CD14-positive monocyte (primary cell): ENCODE measurements around the gene UBE3C. TPM values are rescaled to one million over a fixed set of nuclear protein-coding genes. Genes with fewer than 3 reads are reported as not detected.
"Not testable (repeated sequence)": the region's sequence is repeated elsewhere in the genome, so short reads cannot be mapped to it uniquely, and the experiment has no call there.

ENCODE experiments used
- DNase-seq, 3 donors: peaks; one replicate each; pipeline ENCODE4 v3.0.0-alpha.2; 2011 to 2022
- H2AFZ ChIP-seq: 2 replicates; pipeline ENCODE4 v1.6.0; 2012; ENCODE audit warnings: mild to moderate bottlenecking, low read depth, low read length, inconsistent platforms; ENCODE audit not compliant: insufficient read depth, poor library complexity, severe bottlenecking
- H3K27ac ChIP-seq, 2 donors: 1 replicate in 1 of 2; 2 replicates in 1 of 2; pipeline ENCODE4 v1.5.1; 2012 to 2013; ENCODE audit warnings: low read length in 2 of 2, control low read depth in 1 of 2, inconsistent platforms in 1 of 2, low read depth in 1 of 2, mild to moderate bottlenecking in 1 of 2
- H3K27me3 ChIP-seq, 2 donors: one replicate each; pipeline versions ENCODE4 v1.6.0 to v1.6.1; 2011 to 2013; ENCODE audit warnings: low read length in 2 of 2; ENCODE audit not compliant: control insufficient read depth in 2 of 2, insufficient read depth in 2 of 2
- H3K36me3 ChIP-seq, 2 donors: replicated peaks in 1 of 2; 1 replicate in 1 of 2; 2 replicates in 1 of 2; pipeline versions ENCODE4 v1.5.1 to v1.6.1; 2012 to 2013; ENCODE audit warnings: low read length in 2 of 2, control low read depth in 1 of 2, inconsistent platforms in 1 of 2, mild to moderate bottlenecking in 1 of 2; ENCODE audit not compliant: insufficient read depth in 2 of 2, control insufficient read depth in 1 of 2
- H3K4me1 ChIP-seq, 2 donors: 1 replicate in 1 of 2; 2 replicates in 1 of 2; pipeline versions ENCODE4 v1.5.1 to v1.6.1; 2012 to 2013; ENCODE audit warnings: low read length in 2 of 2, control low read depth in 1 of 2, inconsistent platforms in 1 of 2, mild to moderate bottlenecking in 1 of 2, moderate library complexity in 1 of 2; ENCODE audit not compliant: insufficient read depth in 2 of 2, control insufficient read depth in 1 of 2
- H3K4me2 ChIP-seq: replicated peaks from 2 replicates; pipeline ENCODE3; 2012; ENCODE audit warnings: low read length, moderate library complexity, mild to moderate bottlenecking; ENCODE audit not compliant: poor library complexity, severe bottlenecking; ENCODE audit errors: extremely low read depth
- H3K4me3 ChIP-seq, 3 experiments: fragments of 200-600 bp in 1 of 3; sonication (generic) in 1 of 3; replicated peaks in 1 of 3; 1 replicate in 2 of 3; 2 replicates in 1 of 3; pipeline ENCODE4 v1.5.1; 2011 to 2013; ENCODE audit warnings: low read length in 3 of 3, mild to moderate bottlenecking in 3 of 3, control low read depth in 2 of 3, low read depth in 2 of 3, inconsistent platforms in 1 of 3, moderate library complexity in 1 of 3
- H3K79me2 ChIP-seq: 2 replicates; pipeline ENCODE4 v1.6.0; 2012; ENCODE audit warnings: mild to moderate bottlenecking, control low read depth, inconsistent platforms, low read length, moderate library complexity; ENCODE audit not compliant: insufficient read depth
- H3K9ac ChIP-seq: 2 replicates; pipeline ENCODE4 v1.6.0; 2017; ENCODE audit warnings: low read length, mild to moderate bottlenecking; ENCODE audit not compliant: insufficient read depth, poor library complexity, severe bottlenecking
- H3K9me3 ChIP-seq, 2 donors: replicated peaks in 1 of 2; 1 replicate in 1 of 2; 2 replicates in 1 of 2; pipeline versions ENCODE4 v1.5.1 to v1.6.1; 2012 to 2013; ENCODE audit warnings: low read length in 2 of 2, control low read depth in 1 of 2; ENCODE audit not compliant: control insufficient read depth in 1 of 2, insufficient read depth in 1 of 2
- H4K20me1 ChIP-seq: 2 replicates; pipeline ENCODE4 v1.6.0; 2012; ENCODE audit warnings: mild to moderate bottlenecking, low read length, control low read depth, moderate library complexity; ENCODE audit not compliant: insufficient read depth
- H3K27ac Mint-ChIP-seq, 7 donors: one replicate each; pipeline ENCODE4 v1.8.0; 2020; ENCODE audit warnings: mild to moderate bottlenecking in 7 of 7, mixed read lengths in 7 of 7, moderate library complexity in 6 of 7, inconsistent platforms in 2 of 7
- H3K27me3 Mint-ChIP-seq, 3 donors: one replicate each; pipeline ENCODE4 v1.8.0; 2021 to 2022; ENCODE audit warnings: low read depth in 3 of 3, mild to moderate bottlenecking in 3 of 3, mixed read lengths in 3 of 3, moderate library complexity in 3 of 3, inconsistent platforms in 1 of 3
- H3K36me3 Mint-ChIP-seq, 2 donors: one replicate each; pipeline ENCODE4 v1.8.0; 2020; ENCODE audit warnings: mixed read lengths in 2 of 2, inconsistent platforms in 1 of 2, mild to moderate bottlenecking in 1 of 2
- H3K4me1 Mint-ChIP-seq: one replicate; pipeline ENCODE4 v1.8.0; 2020; ENCODE audit warnings: mild to moderate bottlenecking, mixed read lengths
- H3K4me3 Mint-ChIP-seq, 2 donors: one replicate each; pipeline ENCODE4 v1.8.0; 2020; ENCODE audit warnings: mild to moderate bottlenecking in 2 of 2, mixed read lengths in 2 of 2, moderate library complexity in 1 of 2
- H3K9me3 Mint-ChIP-seq, 7 donors: one replicate each; pipeline ENCODE4 v1.8.0; 2020 to 2022; ENCODE audit warnings: mixed read lengths in 7 of 7, mild to moderate bottlenecking in 6 of 7, moderate library complexity in 6 of 7, inconsistent platforms in 2 of 7
- CTCF ChIP-seq: fragments of 200-600 bp; IDR thresholded peaks from one replicate; pipeline ENCODE4 v1.8.0; 2022; ENCODE audit warnings: antibody characterized with exemption, mild to moderate bottlenecking
- WGBS: methylation state at CpG from one replicate; pipeline ENCODE4 v1.1.5; 2013; ENCODE audit warnings: missing lambda C conversion rate; ENCODE audit not compliant: insufficient coverage; 5-methylcytosine and 5-hydroxymethylcytosine counted together
- intact Hi-C, 2 donors: fragments of 100-400 bp; cut with micrococcal nuclease; formaldehyde crosslinking; loops; one replicate each; pipeline versions ENCODE4 v1.15.0 to v1.15.1; 2023
- polyA plus RNA-seq, 3 donors: library from polyadenylated mRNA; depleted of rRNA in 1 of 3; unstranded in 2 of 3; stranded (reverse) in 1 of 3; fragments of 300-500 nt in 2 of 3; fragments of >200 nt in 1 of 3; fragmentation: Illumina TruSeq in 2 of 3; gene quantifications; 1 replicate in 2 of 3; 2 replicates in 1 of 3; pipeline ENCODE4 v1.2.3, GENCODE V29; 2012 to 2021

The UBE3C gene
- polyA plus RNA-seq, 3 donors: 19.5 to 34.5 (median 24.3) TPM

GRCh38 chr7:157276731-157277562, 138.2 kb downstream of the UBE3C start:
- peaks cover 68 to 69% of the 10 kb centered on the region in 2 donors for H3K4me1 ChIP-seq
- H4K20me1 ChIP-seq: no peaks in the 10 kb centered on the region
- Mint-ChIP-seq H3K4me1 (peaks cover 53% of the 10 kb centered on the region), H3K27ac (peak overlapping the region in 6 of 7 donors; percentile 63 to 90 (median 84)), H3K4me3 (peak overlapping the region; percentile 43 to 72), H3K9me3 (no peaks in the 10 kb centered on the region), H3K27me3 (peaks cover 4 to 13% (median 12%) of the 10 kb centered on the region in 3 donors), H3K36me3 (peaks cover 0 to 5% of the 10 kb centered on the region in 2 donors)
- H3K4me3 ChIP-seq: peak overlapping the region in 2 of 3 experiments; percentile 15 to 18
- peak overlapping the region; percentile 52 for H3K9ac ChIP-seq
- peaks cover 0 to 3% of the 10 kb centered on the region in 2 donors for H3K27me3 ChIP-seq
- no peaks in the 10 kb centered on the region for H3K79me2 ChIP-seq
- TF ChIP-seq CTCF: no peak
- no peaks in the 10 kb centered on the region for H3K36me3 ChIP-seq
- peak; percentile 56 to 68 (median 62) for DNase-seq
- H3K9me3 ChIP-seq: no peaks in the 10 kb centered on the region
- peak overlapping the region; percentile 56 to 71 for H3K27ac ChIP-seq
- peak overlapping the region; percentile 37 for H3K4me2 ChIP-seq
- WGBS: 39% methylated on average over 18 of the region's 21 CpGs
- intact Hi-C loops: loop anchor here (10.0 kb wide), 2 partner anchors 58 to 322 kb away; partner anchors contain the start of gene DNAJB6 (in 2 of the 2)
- peak overlapping the region; percentile 62 for H2AFZ ChIP-seq

DNA sequence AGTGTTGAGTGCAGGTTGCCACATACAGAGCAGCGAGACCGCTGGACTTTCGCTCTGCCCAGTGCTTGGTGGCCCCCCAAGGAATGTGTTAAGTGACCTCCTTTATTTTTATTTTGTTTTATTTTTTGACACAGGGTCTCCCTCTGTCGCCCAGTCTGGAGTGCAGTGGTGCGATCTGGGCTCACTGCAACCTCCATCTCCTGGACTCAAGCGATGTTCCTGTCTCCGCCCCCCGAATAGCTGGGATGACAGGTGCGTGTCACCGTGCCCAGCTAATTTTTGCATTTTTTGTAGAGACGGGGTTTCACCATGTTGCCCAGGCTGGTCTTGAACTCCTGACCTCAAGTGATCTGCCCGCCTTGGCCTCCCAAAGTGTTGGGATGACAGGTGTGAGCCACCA, 138.8 kb downstream of the UBE3C start:
- peaks cover 68 to 69% of the 10 kb centered on the region in 2 donors for H3K4me1 ChIP-seq
- H3K4me3 Mint-ChIP-seq: peak overlapping the region in 1 of 2 donors; percentile 72
- DNase-seq: not testable (repeated sequence)

More for the DNA sequence above, 138.8 kb downstream of the UBE3C start:
- Mint-ChIP-seq H3K4me1 (peaks cover 53% of the 10 kb centered on the region), H3K27ac (peak overlapping the region in 4 of 7 donors; percentile 63 to 90 (median 88)), H3K27me3 (peaks cover 4 to 13% (median 11%) of the 10 kb centered on the region in 3 donors)
- peak overlapping the region in 1 of 3 experiments; percentile 18 for H3K4me3 ChIP-seq
- H3K79me2 ChIP-seq, H3K9me3 Mint-ChIP-seq, H3K27me3 ChIP-seq, H3K36me3 ChIP-seq, H4K20me1 ChIP-seq, H3K36me3 Mint-ChIP-seq, H3K9me3 ChIP-seq: not testable (repeated sequence)
- intact Hi-C loops: loop anchor here (10.0 kb wide), 2 partner anchors 57 to 323 kb away; partner anchors contain the start of gene DNAJB6 (in 2 of the 2)
- H3K9ac ChIP-seq: peak overlapping the region; percentile 52
- peak overlapping the region; percentile 37 for H3K4me2 ChIP-seq
- H2AFZ ChIP-seq: peak overlapping the region; percentile 62
- H3K27ac ChIP-seq: peak overlapping the region in 1 of 2 donors; percentile 71
- 97% methylated on average over 9 of the region's 12 CpGs for WGBS
